Mucosa of stomach (tissue), 1 donor: ENCODE data around the gene PDXK.

ENCODE experiments used
- H3K27me3 ChIP-seq: one replicate; pipeline ENCODE4 v1.7.0; 2013; ENCODE audit warnings: mild to moderate bottlenecking, low read length; ENCODE audit not compliant: control insufficient read depth, insufficient read depth
- H3K36me3 ChIP-seq: one replicate; pipeline ENCODE4 v1.7.0; 2013; ENCODE audit warnings: low read length; ENCODE audit not compliant: control insufficient read depth, insufficient read depth
- H3K4me1 ChIP-seq: one replicate; pipeline ENCODE4 v1.7.0; 2013; ENCODE audit warnings: mild to moderate bottlenecking, low read length; ENCODE audit not compliant: control insufficient read depth, insufficient read depth
- H3K4me3 ChIP-seq: one replicate; pipeline ENCODE4 v1.7.0; 2013; ENCODE audit warnings: low read length
- H3K9ac ChIP-seq: one replicate; pipeline ENCODE4 v1.7.0; 2013; ENCODE audit warnings: mild to moderate bottlenecking, low read length, moderate library complexity
- H3K9me3 ChIP-seq: one replicate; pipeline ENCODE4 v1.7.0; 2013; ENCODE audit warnings: mild to moderate bottlenecking, low read length, moderate library complexity; ENCODE audit not compliant: control insufficient read depth
- donor health status: Pancreatic carcinoma.

The PDXK gene

GRCh38 chr21:43754948-43755781 is 36.2 kb downstream of the PDXK start:
- Histone ChIP-seq H3K4me1 (no peaks in the 10 kb centered on the region), H3K9me3 (no peaks in the 10 kb centered on the region), H3K4me3 (no peak overlapping the region), H3K27me3 (no peaks in the 10 kb centered on the region), H3K36me3 (peaks cover 16% of the 10 kb centered on the region), H3K9ac (no peak overlapping the region)

- no peak overlapping the region for H3K4me3 ChIP-seq
These were observed 37.1 kb downstream of the PDXK start for GRCh38 chr21:43755820-43756594.

GRCh38 chr21:43757601-43758000 is 38.7 kb downstream of the PDXK start:
- Histone ChIP-seq H3K36me3 (peaks cover 16% of the 10 kb centered on the region), H3K27me3 (no peaks in the 10 kb centered on the region), H3K9me3 (no peaks in the 10 kb centered on the region), H3K4me1 (no peaks in the 10 kb centered on the region), H3K9ac (no peak overlapping the region), H3K4me3 (no peak overlapping the region)

More at GRCh38 chr21:43755820-43756594, 37.1 kb downstream of the PDXK start:
- H3K9ac ChIP-seq, result no peak overlapping the region
- H3K27me3 ChIP-seq, result no peaks in the 10 kb centered on the region
- H3K36me3 ChIP-seq, result peaks cover 16% of the 10 kb centered on the region
- no peaks in the 10 kb centered on the region for H3K9me3 ChIP-seq
- no peaks in the 10 kb centered on the region for H3K4me1 ChIP-seq

GRCh38 chr21:43758111-43758641 is 39.2 kb downstream of the PDXK start:
- Histone ChIP-seq H3K4me1 (no peaks in the 10 kb centered on the region), H3K4me3 (no peak overlapping the region), H3K27me3 (no peaks in the 10 kb centered on the region), H3K9me3 (no peaks in the 10 kb centered on the region), H3K36me3 (peaks cover 15% of the 10 kb centered on the region), H3K9ac (no peak overlapping the region)

- Histone ChIP-seq H3K4me3 (no peak overlapping the region), H3K36me3 (peaks cover 9% of the 10 kb centered on the region), H3K9me3 (no peaks in the 10 kb centered on the region), H3K27me3 (no peaks in the 10 kb centered on the region), H3K9ac (no peak overlapping the region), H3K4me1 (no peaks in the 10 kb centered on the region)
These were observed 39.9 kb downstream of the PDXK start for GRCh38 chr21:43758811-43759210.

- H3K4me3 ChIP-seq, result no peak overlapping the region
- H3K36me3 ChIP-seq, result peaks cover 7% of the 10 kb centered on the region
- no peaks in the 10 kb centered on the region for H3K9me3 ChIP-seq
- no peak overlapping the region for H3K9ac ChIP-seq
- no peaks in the 10 kb centered on the region for H3K27me3 ChIP-seq
- H3K4me1 ChIP-seq, result no peaks in the 10 kb centered on the region
These were observed 40.7 kb downstream of the PDXK start for GRCh38 chr21:43759651-43760050.

- H3K9me3 ChIP-seq, result no peaks in the 10 kb centered on the region
- no peak overlapping the region for H3K4me3 ChIP-seq
- no peaks in the 10 kb centered on the region for H3K27me3 ChIP-seq
- no peaks in the 10 kb centered on the region for H3K4me1 ChIP-seq
- peaks cover 7% of the 10 kb centered on the region for H3K36me3 ChIP-seq
- H3K9ac ChIP-seq, result no peak overlapping the region
These were observed 41.5 kb downstream of the PDXK start for GRCh38 chr21:43760391-43760958.

- Histone ChIP-seq H3K36me3 (peaks cover 3% of the 10 kb centered on the region), H3K27me3 (no peaks in the 10 kb centered on the region), H3K9me3 (no peaks in the 10 kb centered on the region), H3K4me1 (peaks cover 3% of the 10 kb centered on the region), H3K4me3 (no peak overlapping the region), H3K9ac (no peak overlapping the region)
These were observed 43.0 kb downstream of the PDXK start for GRCh38 chr21:43761886-43762285.

GRCh38 chr21:43762303-43763128 is 43.6 kb downstream of the PDXK start:
- Histone ChIP-seq H3K9me3 (no peaks in the 10 kb centered on the region), H3K36me3 (peaks cover 3% of the 10 kb centered on the region), H3K9ac (no peak overlapping the region), H3K4me1 (peaks cover 9% of the 10 kb centered on the region), H3K4me3 (no peak overlapping the region), H3K27me3 (no peaks in the 10 kb centered on the region)

- Histone ChIP-seq H3K27me3 (no peaks in the 10 kb centered on the region), H3K4me1 (peaks cover 22% of the 10 kb centered on the region), H3K36me3 (peaks cover under 1% of the 10 kb centered on the region), H3K4me3 (no peak overlapping the region), H3K9me3 (no peaks in the 10 kb centered on the region), H3K9ac (no peak overlapping the region)
These were observed 45.1 kb downstream of the PDXK start for GRCh38 chr21:43763901-43764523.
